Fibroblast of pulmonary artery (primary cell): ENCODE measurements around the gene ACOT12.

Experiments used
- DNase-seq: peaks from one replicate; pipeline ENCODE4 v3.0.0-alpha.2; 2010; ENCODE audit warnings: low read depth
- H3K4me3 ChIP-seq: replicated peaks from 2 replicates; pipeline ENCODE4 v1.5.1; 2011; ENCODE audit warnings: low read depth, mild to moderate bottlenecking, control low read depth, low read length, moderate library complexity
- CTCF ChIP-seq: IDR thresholded peaks from 2 replicates; pipeline ENCODE4 v1.5.1; 2011; ENCODE audit warnings: mild to moderate bottlenecking, control low read depth, low read length, inconsistent platforms; ENCODE audit errors: missing control alignments

The ACOT12 gene

GRCh38 chr5:81326554-81326953 lies 67.4 kb downstream of the ACOT12 start:
- no peak for TF ChIP-seq CTCF
- DNase-seq: no peak
- no peak overlapping the region for H3K4me3 ChIP-seq

GRCh38 chr5:81317536-81317935 lies 76.4 kb downstream of the ACOT12 start:
- no peak overlapping the region for H3K4me3 ChIP-seq
- DNase-seq: no peak
- no peak for TF ChIP-seq CTCF

- DNase-seq: no peak
- no peak for TF ChIP-seq CTCF
- no peak overlapping the region for H3K4me3 ChIP-seq
Observed at GRCh38 chr5:81316571-81316970, 77.4 kb downstream of the ACOT12 start.

DNA sequence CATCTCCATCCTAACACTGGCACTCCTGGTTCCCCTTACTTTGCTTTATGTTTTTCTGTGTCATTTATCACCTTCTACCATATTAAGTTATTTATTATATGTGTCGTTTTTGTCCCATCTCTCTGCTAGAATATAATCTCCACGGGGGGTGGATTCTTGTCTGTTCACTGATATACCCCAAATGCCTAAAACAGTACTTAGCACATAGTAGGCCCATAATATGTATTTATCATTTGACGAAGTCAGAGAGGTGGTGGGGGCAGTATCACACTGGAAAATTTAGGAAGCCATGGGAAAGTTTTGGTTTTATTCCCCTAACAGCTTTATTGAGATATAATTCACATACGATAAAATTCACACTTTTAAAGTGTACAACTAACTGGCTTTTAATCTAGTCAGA lies 78.1 kb downstream of the ACOT12 start:
- no peak for TF ChIP-seq CTCF
- no peak for DNase-seq

GRCh38 chr5:81315336-81315735 lies 78.6 kb downstream of the ACOT12 start:
- DNase-seq: peak; percentile 50
- H3K4me3 ChIP-seq: no peak overlapping the region
- TF ChIP-seq CTCF: no peak

More for the DNA sequence above, 78.1 kb downstream of the ACOT12 start:
- H3K4me3 ChIP-seq: no peak overlapping the region

GRCh38 chr5:81314581-81314980 lies 79.4 kb downstream of the ACOT12 start:
- H3K4me3 ChIP-seq: no peak overlapping the region
- TF ChIP-seq CTCF: no peak
- no peak for DNase-seq

DNA sequence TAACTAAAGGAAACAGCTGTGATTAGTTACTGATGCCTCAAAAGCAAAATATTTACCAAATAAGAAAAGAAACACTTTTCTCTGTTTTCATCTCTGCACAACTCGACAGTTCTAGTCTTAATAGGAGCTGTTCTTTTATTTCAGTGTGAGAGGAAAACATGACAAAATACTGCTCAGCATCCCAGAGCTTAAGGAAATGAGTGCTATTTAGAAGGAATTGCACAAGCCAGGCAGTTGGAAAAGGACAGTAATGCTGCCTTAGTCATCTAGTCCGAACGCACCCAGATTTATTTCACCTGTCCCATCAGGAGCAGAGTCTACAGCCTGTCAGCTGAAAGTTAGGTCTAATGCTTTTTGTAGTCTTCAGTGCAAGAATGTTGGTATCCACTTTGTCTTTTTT lies 80.2 kb downstream of the ACOT12 start:
- no peak overlapping the region for H3K4me3 ChIP-seq
- no peak for DNase-seq
- no peak for TF ChIP-seq CTCF
